HepG2 (cell line): ENCODE measurements around the gene TTLL13. TPM values are rescaled to one million over a fixed set of nuclear protein-coding genes. Genes with fewer than 3 reads are reported as not detected.

Experiments used
- ATF7 ChIP-seq, 2 experiments: fragments of 450-650 bp in 1 of 2; sonication (generic) in 1 of 2; formaldehyde crosslinking in 1 of 2; IDR thresholded peaks; 2 replicates each; pipeline versions ENCODE4 v1.4.0 to v1.6.1; 2016 to 2020; ENCODE audit warnings: antibody characterized with exemption in 1 of 2, mild to moderate bottlenecking in 1 of 2, missing genetic modification reagents in 1 of 2
- ELF4 ChIP-seq: sonication (generic); formaldehyde crosslinking; IDR thresholded peaks from 2 replicates; pipeline ENCODE4 v1.5.0; 2020; ENCODE audit warnings: missing genetic modification reagents, mild to moderate bottlenecking, moderate library complexity, borderline replicate concordance
- FOXK1 ChIP-seq: sonication (generic); formaldehyde crosslinking; IDR thresholded peaks from 2 replicates; pipeline ENCODE4 v1.4.0; 2020; ENCODE audit warnings: low read depth, missing genetic modification reagents, borderline replicate concordance
- PLRG1 ChIP-seq: fragments of 450-650 bp; conservative IDR thresholded peaks from 2 replicates; pipeline ENCODE4 v1.6.1; 2016
- POLR2AphosphoS5 ChIP-seq: IDR thresholded peaks from 2 replicates; pipeline ENCODE4 v1.6.1; 2012; ENCODE audit warnings: low read depth, low read length
- RBM39 ChIP-seq: fragments of 200-400 bp; formaldehyde crosslinking; IDR thresholded peaks from one replicate; pipeline ENCODE4 v1.6.1; 2018; ENCODE audit warnings: antibody characterized with exemption, mild to moderate bottlenecking, low read depth, low read length; ENCODE audit not compliant: poor library complexity, severe bottlenecking
- SOX6 ChIP-seq, 2 experiments: fragments of 450-650 bp in 1 of 2; sonication (generic) in 1 of 2; formaldehyde crosslinking in 1 of 2; IDR thresholded peaks; 2 replicates each; pipeline versions ENCODE4 v1.4.0 to v1.6.1; 2017 to 2020; ENCODE audit warnings: antibody characterized with exemption in 1 of 2, mild to moderate bottlenecking in 1 of 2, missing genetic modification reagents in 1 of 2
- ZNF251 ChIP-seq: sonication (generic); formaldehyde crosslinking; IDR thresholded peaks from 2 replicates; pipeline ENCODE4 v1.9.0; 2021; ENCODE audit warnings: mild to moderate bottlenecking, missing genetic modification reagents
- ZNF296 ChIP-seq: sonication (generic); formaldehyde crosslinking; conservative IDR thresholded peaks from 2 replicates; pipeline ENCODE4 v1.5.0; 2020; ENCODE audit warnings: mild to moderate bottlenecking, missing genetic modification reagents
- ZNF354B ChIP-seq: sonication (generic); formaldehyde crosslinking; IDR thresholded peaks from 2 replicates; pipeline ENCODE4 v1.8.0; 2022; ENCODE audit warnings: mild to moderate bottlenecking, missing genetic modification reagents
- ZNF547 ChIP-seq: sonication (generic); formaldehyde crosslinking; IDR thresholded peaks from 2 replicates; pipeline ENCODE4 v1.5.1; 2020; ENCODE audit warnings: mild to moderate bottlenecking, missing genetic modification reagents
- ZNF556 ChIP-seq: sonication (generic); formaldehyde crosslinking; IDR thresholded peaks from 2 replicates; pipeline ENCODE4 v1.4.0; 2020; ENCODE audit warnings: mild to moderate bottlenecking, missing genetic modification reagents, borderline replicate concordance
- ZNF672 ChIP-seq: sonication (generic); formaldehyde crosslinking; IDR thresholded peaks from 2 replicates; pipeline ENCODE4 v1.8.1; 2022; ENCODE audit warnings: missing genetic modification reagents
- ZNF883 ChIP-seq: sonication (generic); formaldehyde crosslinking; IDR thresholded peaks from 2 replicates; pipeline ENCODE4 v1.5.1; 2020; ENCODE audit warnings: mild to moderate bottlenecking, missing genetic modification reagents; ENCODE audit errors: not compliant biosample characterization
- polyA plus RNA-seq, 8 experiments: library from polyadenylated mRNA; depleted of rRNA in 3 of 8; stranded (reverse) in 7 of 8; unstranded in 1 of 8; fragments of >200 nt; fragmentation: Illumina TruSeq in 4 of 8; extraction: Trizol in 4 of 8; gene quantifications; 2 replicates each; pipeline versions ENCODE4 v1.2.1 to v1.2.3, GENCODE V29; 2011 to 2016; ENCODE audit warnings: low read depth in 4 of 8, missing spikeins in 1 of 8, mixed read lengths in 1 of 8; ENCODE audit not compliant: insufficient read depth in 1 of 8
- total RNA-seq, 5 experiments: library from RNA; depleted of rRNA; stranded (reverse); fragments of >200 nt; fragmentation: Illumina TruSeq; extraction: Trizol; gene quantifications; 2 replicates each; pipeline ENCODE4 v1.2.3, GENCODE V29; 2016; ENCODE audit warnings: low read depth in 1 of 5
- TF ChIP-seq, protein P1 (sequence below): sonication (generic); formaldehyde crosslinking; IDR thresholded peaks from 2 replicates; pipeline ENCODE4 v1.5.0; 2020; ENCODE audit warnings: missing genetic modification reagents
- TF ChIP-seq, protein P2 (sequence below): IDR thresholded peaks from 2 replicates; pipeline ENCODE4 v1.6.1; 2016; ENCODE audit warnings: low read depth, missing genetic modification reagents, missing compliant biosample characterization

Gene TTLL13
- total and polyA plus RNA-seq, 2 of the 13 experiments (the other 11 are each of a cell fraction or from before 2014, with no cell fraction given): 0.07 to 0.29 TPM

DNA sequence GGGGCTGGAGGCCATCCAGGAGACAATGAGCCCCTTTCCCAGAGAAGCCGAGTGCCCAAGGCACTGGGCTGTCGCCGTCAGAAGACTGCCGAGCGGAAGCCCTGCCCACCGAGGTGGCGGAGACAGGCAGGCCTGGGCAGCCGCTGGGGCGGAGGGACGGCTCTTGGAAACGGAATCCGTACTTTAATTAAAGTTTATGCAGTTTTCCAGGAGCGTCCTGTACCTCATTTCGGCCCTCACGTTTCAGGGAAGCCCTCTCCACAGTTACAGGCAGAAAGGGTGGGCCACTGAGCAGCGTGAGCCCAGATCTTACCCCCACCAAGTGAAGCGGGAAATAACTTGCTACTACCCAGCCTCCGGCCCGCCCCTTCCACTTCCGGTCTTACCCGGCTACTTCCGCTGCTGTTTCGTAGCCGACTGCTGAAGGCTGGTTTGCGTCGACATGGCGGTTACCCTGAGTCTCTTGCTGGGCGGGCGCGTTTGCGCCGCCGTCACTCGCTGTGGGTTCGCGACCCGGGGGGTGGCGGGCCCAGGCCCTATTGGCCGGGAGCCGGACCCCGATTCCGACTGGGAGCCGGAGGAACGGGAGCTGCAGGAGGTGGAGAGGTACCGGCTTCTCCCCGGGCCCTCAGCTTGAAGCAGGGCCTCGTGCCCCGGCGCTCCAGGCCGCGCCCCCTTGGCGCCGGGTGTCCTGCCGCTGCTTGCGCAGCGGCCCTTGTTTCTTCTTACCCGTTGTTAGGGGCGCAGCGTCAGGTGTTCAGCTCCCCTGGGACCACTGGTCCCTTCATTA is 16.1 kb downstream of the TTLL13 start, which contains the start of gene NGRN (continued):
- TF ChIP-seq, protein P1, sequence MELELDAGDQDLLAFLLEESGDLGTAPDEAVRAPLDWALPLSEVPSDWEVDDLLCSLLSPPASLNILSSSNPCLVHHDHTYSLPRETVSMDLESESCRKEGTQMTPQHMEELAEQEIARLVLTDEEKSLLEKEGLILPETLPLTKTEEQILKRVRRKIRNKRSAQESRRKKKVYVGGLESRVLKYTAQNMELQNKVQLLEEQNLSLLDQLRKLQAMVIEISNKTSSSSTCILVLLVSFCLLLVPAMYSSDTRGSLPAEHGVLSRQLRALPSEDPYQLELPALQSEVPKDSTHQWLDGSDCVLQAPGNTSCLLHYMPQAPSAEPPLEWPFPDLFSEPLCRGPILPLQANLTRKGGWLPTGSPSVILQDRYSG (CRISPR knock-in tag): no peak
- TF ChIP-seq, protein P2, sequence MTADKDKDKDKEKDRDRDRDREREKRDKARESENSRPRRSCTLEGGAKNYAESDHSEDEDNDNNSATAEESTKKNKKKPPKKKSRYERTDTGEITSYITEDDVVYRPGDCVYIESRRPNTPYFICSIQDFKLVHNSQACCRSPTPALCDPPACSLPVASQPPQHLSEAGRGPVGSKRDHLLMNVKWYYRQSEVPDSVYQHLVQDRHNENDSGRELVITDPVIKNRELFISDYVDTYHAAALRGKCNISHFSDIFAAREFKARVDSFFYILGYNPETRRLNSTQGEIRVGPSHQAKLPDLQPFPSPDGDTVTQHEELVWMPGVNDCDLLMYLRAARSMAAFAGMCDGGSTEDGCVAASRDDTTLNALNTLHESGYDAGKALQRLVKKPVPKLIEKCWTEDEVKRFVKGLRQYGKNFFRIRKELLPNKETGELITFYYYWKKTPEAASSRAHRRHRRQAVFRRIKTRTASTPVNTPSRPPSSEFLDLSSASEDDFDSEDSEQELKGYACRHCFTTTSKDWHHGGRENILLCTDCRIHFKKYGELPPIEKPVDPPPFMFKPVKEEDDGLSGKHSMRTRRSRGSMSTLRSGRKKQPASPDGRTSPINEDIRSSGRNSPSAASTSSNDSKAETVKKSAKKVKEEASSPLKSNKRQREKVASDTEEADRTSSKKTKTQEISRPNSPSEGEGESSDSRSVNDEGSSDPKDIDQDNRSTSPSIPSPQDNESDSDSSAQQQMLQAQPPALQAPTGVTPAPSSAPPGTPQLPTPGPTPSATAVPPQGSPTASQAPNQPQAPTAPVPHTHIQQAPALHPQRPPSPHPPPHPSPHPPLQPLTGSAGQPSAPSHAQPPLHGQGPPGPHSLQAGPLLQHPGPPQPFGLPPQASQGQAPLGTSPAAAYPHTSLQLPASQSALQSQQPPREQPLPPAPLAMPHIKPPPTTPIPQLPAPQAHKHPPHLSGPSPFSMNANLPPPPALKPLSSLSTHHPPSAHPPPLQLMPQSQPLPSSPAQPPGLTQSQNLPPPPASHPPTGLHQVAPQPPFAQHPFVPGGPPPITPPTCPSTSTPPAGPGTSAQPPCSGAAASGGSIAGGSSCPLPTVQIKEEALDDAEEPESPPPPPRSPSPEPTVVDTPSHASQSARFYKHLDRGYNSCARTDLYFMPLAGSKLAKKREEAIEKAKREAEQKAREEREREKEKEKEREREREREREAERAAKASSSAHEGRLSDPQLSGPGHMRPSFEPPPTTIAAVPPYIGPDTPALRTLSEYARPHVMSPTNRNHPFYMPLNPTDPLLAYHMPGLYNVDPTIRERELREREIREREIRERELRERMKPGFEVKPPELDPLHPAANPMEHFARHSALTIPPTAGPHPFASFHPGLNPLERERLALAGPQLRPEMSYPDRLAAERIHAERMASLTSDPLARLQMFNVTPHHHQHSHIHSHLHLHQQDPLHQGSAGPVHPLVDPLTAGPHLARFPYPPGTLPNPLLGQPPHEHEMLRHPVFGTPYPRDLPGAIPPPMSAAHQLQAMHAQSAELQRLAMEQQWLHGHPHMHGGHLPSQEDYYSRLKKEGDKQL (CRISPR knock-in tag): peak; percentile 22; the same call in 1 of the 2 replicates
- TF ChIP-seq ZNF354B (CRISPR knock-in tag) (peak; percentile 53; the same call in 1 of the 2 replicates), POLR2AphosphoS5 (peak; percentile 97), FOXK1 (peak; percentile 72; the same call in 1 of the 2 replicates), ELF4 (peak; percentile 72), ZNF251 (CRISPR knock-in tag) (no peak), ZNF547 (CRISPR knock-in tag) (peak; percentile 85; the same call in 1 of the 2 replicates), ZNF672 (CRISPR knock-in tag) (no peak), ATF7 (IDR thresholded peaks at IDR 0.05) (no peak), ATF7 (CRISPR knock-in tag; IDR thresholded peaks at IDR 0.05) (0 out of 2 replicates have a peak, but pooled peaks have one; percentile 35), ZNF556 (CRISPR knock-in tag) (peak; percentile 60; the same call in 1 of the 2 replicates), SOX6 (IDR thresholded peaks at IDR 0.05) (no peak), SOX6 (CRISPR knock-in tag; IDR thresholded peaks at IDR 0.05) (peak; percentile 42), ZNF883 (peak; percentile 96), RBM39 (peak; percentile 91), ZNF296 (no peak), PLRG1 (no peak)
